IMR-90 (cell line): ENCODE measurements around the gene ADAM20. TPM values are rescaled to one million over a fixed set of nuclear protein-coding genes. Genes with fewer than 3 reads are reported as not detected.

Experiments used
- ATAC-seq: fragments of 200-7000 bp; cut with Tn5 transposase; 2 replicates; pipeline ENCODE4 v1.9.1; 2020; ENCODE audit warnings: low read depth, mild to moderate bottlenecking, moderate library complexity
- BruUV-seq: library from RNA; stranded (reverse); fragments of 400-500 nt; replicated peaks from 2 replicates; lab custom pipeline; 2021; lab: Mats Ljungman, UMichigan
- CTCF ChIA-PET: fragments of 300-600 bp; formaldehyde crosslinking; extraction: SDS; loops from one replicate; lab custom pipeline; 2021; ENCODE audit warnings: antibody characterized with exemption; lab: Yijun Ruan, JAX
- POLR2A ChIA-PET: fragments of 300-600 bp; sonication (Branson Sonifier 250); formaldehyde crosslinking; loops from one replicate; lab custom pipeline; 2022; ENCODE audit warnings: antibody characterized with exemption; ENCODE audit not compliant: unreplicated experiment; lab: Charles Lee
- DNase-seq: peaks from one replicate; pipeline ENCODE4 v3.0.0; 2013
- H2AFZ ChIP-seq: replicated peaks from 2 replicates; pipeline ENCODE3; 2013; ENCODE audit warnings: low read length, mild to moderate bottlenecking; ENCODE audit not compliant: poor library complexity
- H2AK5ac ChIP-seq: 2 replicates; pipeline ENCODE4 v1.6.1; 2013; ENCODE audit warnings: low read depth, low read length, inconsistent platforms
- H2AK9ac ChIP-seq: replicated peaks from 2 replicates; pipeline ENCODE3; 2013; ENCODE audit warnings: mild to moderate bottlenecking, low read depth, low read length, moderate library complexity; ENCODE audit not compliant: poor library complexity
- H2BK120ac ChIP-seq: 2 replicates; pipeline ENCODE4 v1.6.1; 2013; ENCODE audit warnings: low read depth, low read length, inconsistent platforms
- H2BK15ac ChIP-seq: 3 replicates; pipeline ENCODE4 v1.6.1; 2013; ENCODE audit warnings: low read depth, low read length, inconsistent platforms
- H2BK20ac ChIP-seq: 2 replicates; pipeline ENCODE4 v1.6.1; 2013; ENCODE audit warnings: low read depth, mild to moderate bottlenecking, inconsistent platforms, low read length, moderate library complexity
- H2BK5ac ChIP-seq: 2 replicates; pipeline ENCODE4 v1.6.1; 2013; ENCODE audit warnings: mild to moderate bottlenecking, low read depth, low read length, inconsistent platforms; ENCODE audit not compliant: poor library complexity, severe bottlenecking
- H3K14ac ChIP-seq: replicated peaks from 2 replicates; pipeline ENCODE4 v1.6.1; 2013; ENCODE audit warnings: low read depth, low read length, inconsistent platforms
- H3K18ac ChIP-seq: 2 replicates; pipeline ENCODE4 v1.6.1; 2013; ENCODE audit warnings: low read depth, low read length, control low read depth
- H3K23ac ChIP-seq: 2 replicates; pipeline ENCODE4 v1.6.1; 2013; ENCODE audit warnings: low read depth, low read length, inconsistent platforms
- H3K27ac ChIP-seq: 2 replicates; pipeline ENCODE4 v1.5.1; 2013; ENCODE audit warnings: mild to moderate bottlenecking, control low read depth, low read length; ENCODE audit not compliant: insufficient read depth
- H3K27me3 ChIP-seq: 2 replicates; pipeline ENCODE4 v1.6.1; 2013; ENCODE audit warnings: low read length; ENCODE audit not compliant: control insufficient read depth, insufficient read depth
- H3K36me3 ChIP-seq: 2 replicates; pipeline ENCODE4 v1.6.1; 2013; ENCODE audit warnings: low read length, mixed read lengths; ENCODE audit not compliant: control insufficient read depth, insufficient read depth
- H3K4ac ChIP-seq: 2 replicates; pipeline ENCODE4 v1.6.1; 2013; ENCODE audit warnings: low read depth, low read length, inconsistent platforms
- H3K4me1 ChIP-seq: 2 replicates; pipeline ENCODE4 v1.6.1; 2013; ENCODE audit warnings: low read length, mixed read lengths; ENCODE audit not compliant: control insufficient read depth, insufficient read depth
- H3K4me2 ChIP-seq: 2 replicates; pipeline ENCODE4 v1.6.1; 2013; ENCODE audit warnings: low read depth, mild to moderate bottlenecking, control low read depth, low read length, moderate library complexity
- H3K4me3 ChIP-seq: 2 replicates; pipeline ENCODE4 v1.5.1; 2013; ENCODE audit warnings: low read depth, mild to moderate bottlenecking, control low read depth, low read length, moderate library complexity; ENCODE audit not compliant: insufficient read depth
- H3K56ac ChIP-seq: 2 replicates; pipeline ENCODE4 v1.6.1; 2013; ENCODE audit warnings: low read length, inconsistent platforms; ENCODE audit not compliant: insufficient read depth; ENCODE audit errors: extremely low read depth
- H3K79me1 ChIP-seq, 2 experiments: 2 replicates each; pipeline ENCODE4 v1.6.1; 2013; ENCODE audit warnings: low read length in 2 of 2, inconsistent platforms in 1 of 2, low read depth in 1 of 2
- H3K9ac ChIP-seq: 2 replicates; pipeline ENCODE4 v1.6.1; 2013; ENCODE audit warnings: low read depth, low read length, control low read depth
- H3K9me1 ChIP-seq: 2 replicates; pipeline ENCODE4 v1.6.1; 2013; ENCODE audit warnings: low read length, inconsistent platforms; ENCODE audit not compliant: insufficient read depth
- H3K9me3 ChIP-seq: 2 replicates; pipeline ENCODE4 v1.6.1; 2013; ENCODE audit warnings: low read length; ENCODE audit not compliant: control insufficient read depth, insufficient read depth
- H4K20me1 ChIP-seq: 2 replicates; pipeline ENCODE4 v1.6.1; 2013; ENCODE audit warnings: low read length, inconsistent platforms; ENCODE audit not compliant: insufficient read depth
- H4K5ac ChIP-seq: 2 replicates; pipeline ENCODE4 v1.6.1; 2013; ENCODE audit warnings: mild to moderate bottlenecking, low read depth, low read length, control low read depth
- H4K8ac ChIP-seq, 2 experiments: 2 replicates each; pipeline ENCODE4 v1.6.1; 2013; ENCODE audit warnings: low read depth in 2 of 2, low read length in 2 of 2, control low read depth in 1 of 2, inconsistent platforms in 1 of 2
- H4K91ac ChIP-seq: 2 replicates; pipeline ENCODE4 v1.6.1; 2013; ENCODE audit warnings: low read depth, low read length, inconsistent platforms; ENCODE audit not compliant: insufficient read depth
- CEBPB ChIP-seq: IDR thresholded peaks from 2 replicates; pipeline ENCODE4 v1.6.1; 2012; ENCODE audit warnings: low read depth, low read length, improper control_type of control experiment
- CHD1 ChIP-seq: IDR thresholded peaks from 2 replicates; pipeline ENCODE4 v1.6.1; 2012; ENCODE audit warnings: low read depth, low read length, improper control_type of control experiment
- CTCF ChIP-seq: conservative IDR thresholded peaks from 2 replicates; pipeline ENCODE4 v1.5.1; 2012; ENCODE audit warnings: mild to moderate bottlenecking, low read depth, low read length, improper control_type of control experiment
- MAZ ChIP-seq: IDR thresholded peaks from 2 replicates; pipeline ENCODE4 v1.6.1; 2012; ENCODE audit warnings: low read depth, mild to moderate bottlenecking, low read length, improper control_type of control experiment, moderate library complexity, borderline replicate concordance
- MXI1 ChIP-seq: IDR thresholded peaks from 2 replicates; pipeline ENCODE4 v1.6.1; 2012; ENCODE audit warnings: low read depth, mild to moderate bottlenecking, low read length, moderate library complexity, borderline replicate concordance
- NFE2L2 ChIP-seq: fragments of 150-350 bp; IDR thresholded peaks from 2 replicates; pipeline ENCODE4 v1.6.1; 2016; ENCODE audit warnings: low read depth, mild to moderate bottlenecking, low read length
- POLR2A ChIP-seq: IDR thresholded peaks from 2 replicates; pipeline ENCODE4 v1.6.1; 2012; ENCODE audit warnings: mild to moderate bottlenecking, low read depth, low read length
- RAD21 ChIP-seq: IDR thresholded peaks from 2 replicates; pipeline ENCODE4 v1.6.1; 2012; ENCODE audit warnings: low read length, improper control_type of control experiment
- RCOR1 ChIP-seq: IDR thresholded peaks from 2 replicates; pipeline ENCODE4 v1.6.1; 2012; ENCODE audit warnings: mild to moderate bottlenecking, low read length, improper control_type of control experiment; ENCODE audit not compliant: insufficient replicate concordance
- RFX5 ChIP-seq: IDR thresholded peaks from 2 replicates; pipeline ENCODE4 v1.8.0; 2012; ENCODE audit warnings: low read depth, mild to moderate bottlenecking, low read length, moderate library complexity
- SMC3 ChIP-seq: fragments of 150-350 bp; IDR thresholded peaks from 2 replicates; pipeline ENCODE4 v1.6.1; 2016; ENCODE audit warnings: low read depth, mild to moderate bottlenecking, antibody characterized with exemption, low read length, moderate library complexity
- USF2 ChIP-seq: fragments of 150-350 bp; IDR thresholded peaks from 2 replicates; pipeline ENCODE4 v1.6.1; 2017; ENCODE audit warnings: mild to moderate bottlenecking, antibody characterized with exemption, low read length, low read depth
- WGBS, 2 experiments: methylation state at CpG; one replicate each; pipeline versions ENCODE4 v1.1.5 to v1.1.7; 2013; ENCODE audit warnings: missing lambda C conversion rate in 2 of 2; ENCODE audit not compliant: insufficient read length in 1 of 2; ENCODE audit errors: extremely low coverage in 2 of 2; 5-methylcytosine and 5-hydroxymethylcytosine counted together
- dilution Hi-C: fragments of 300-500 bp; cut with HindIII; formaldehyde crosslinking; loops from one replicate; pipeline ENCODE4 v1.14.3; 2018; ENCODE audit warnings: low sequenced_read_pairs; ENCODE audit not compliant: unreplicated experiment
- in situ Hi-C: fragments of 300-500 bp; cut with MboI; formaldehyde crosslinking; loops from 3 replicates; pipeline ENCODE4 v1.14.3; 2019; ENCODE audit warnings: low sequenced_read_pairs, inconsistent platforms, mixed read lengths
- intact Hi-C: fragments of 100-400 bp; cut with micrococcal nuclease; formaldehyde crosslinking; loops from 2 replicates; pipeline ENCODE4 v1.10.0; 2022
- polyA plus RNA-seq, 3 experiments: library from polyadenylated mRNA; depleted of rRNA; stranded (reverse); fragments of >200 nt; gene quantifications; 2 replicates each; pipeline ENCODE4 v1.2.3, GENCODE V29; 2012; ENCODE audit warnings: low replicate concordance in 1 of 3
- total RNA-seq: library from RNA; depleted of rRNA; stranded (reverse); fragments of >200 nt; gene quantifications from 2 replicates; pipeline ENCODE4 v1.2.3, GENCODE V29; 2012

ADAM20 gene
- total and polyA plus RNA-seq, 2 of the 4 experiments (the other 2 are of a cell fraction): 0.03 to 0.18 TPM

- Histone ChIP-seq H2BK5ac (no peak overlapping the region), H3K4me1 (no peaks in the 10 kb centered on the region), H2BK20ac (no peak overlapping the region), H3K4ac (no peak overlapping the region), H3K9me1 (no peaks in the 10 kb centered on the region), H2BK120ac (no peak overlapping the region), H3K36me3 (peaks cover 2% of the 10 kb centered on the region; the same call in 1 of the 2 replicates), H2BK15ac (no peak overlapping the region), H2AK5ac (no peak overlapping the region), H3K18ac (no peak overlapping the region), H2AFZ (no peak overlapping the region), H3K79me1 (no peaks in the 10 kb centered on the region), H3K27me3 (no peaks in the 10 kb centered on the region), H4K5ac (no peak overlapping the region), H3K27ac (no peak overlapping the region), H3K56ac (no peak overlapping the region), H4K20me1 (no peaks in the 10 kb centered on the region), H2AK9ac (no peak overlapping the region), H3K9ac (no peak overlapping the region), H4K8ac (no peak overlapping the region), H3K14ac (no peak overlapping the region), H3K4me3 (no peak overlapping the region), H3K23ac (no peak overlapping the region), H3K9me3 (no peaks in the 10 kb centered on the region), H3K4me2 (no peak overlapping the region), H4K91ac (no peak overlapping the region)
- dilution Hi-C loops (no loop called here), in situ Hi-C loops (no loop called here), intact Hi-C loops (no loop called here)
- CTCF ChIA-PET: no interaction called here
- POLR2A ChIA-PET: no interaction called here
- DNase-seq (no peak), ATAC-seq (no peak)
- BruUV-seq: no TSS peak
- TF ChIP-seq SMC3: no peak
- TF ChIP-seq USF2: no peak
- TF ChIP-seq CTCF: no peak
- TF ChIP-seq MXI1: no peak
- TF ChIP-seq CHD1: no peak
- no peak for TF ChIP-seq RFX5
- TF ChIP-seq RCOR1: no peak
- no peak for TF ChIP-seq NFE2L2
- TF ChIP-seq MAZ: no peak
- no peak for TF ChIP-seq RAD21
- no peak for TF ChIP-seq POLR2A
- TF ChIP-seq CEBPB: no peak
- WGBS, 2 experiments: no CpG with 5 or more reads among the region's 2 CpGs
Observed at GRCh38 chr14:70576891-70577290, 42.1 kb upstream of the ADAM20 start.
